Endothelial cell of umbilical vein (primary cell): ENCODE measurements around the gene PTPRF. TPM values are rescaled to one million over a fixed set of nuclear protein-coding genes. Genes with fewer than 3 reads are reported as not detected.

ENCODE experiments used
- BruUV-seq: library from RNA; stranded (reverse); fragments of 400-500 nt; replicated peaks from 2 replicates; lab custom pipeline; 2021; lab: Mats Ljungman, UMichigan
- CTCF ChIA-PET: fragments of 300-600, 350-600 bp; sonication (Branson Sonifier 250); formaldehyde crosslinking; loops from one replicate; lab custom pipeline; 2021; ENCODE audit warnings: antibody characterized with exemption, inconsistent platforms; lab: Charles Lee
- POLR2A ChIA-PET: fragments of 300-600, 350-600 bp; sonication (Branson Sonifier 250); formaldehyde crosslinking; loops from one replicate; lab custom pipeline; 2021; ENCODE audit warnings: antibody characterized with exemption, inconsistent platforms; lab: Charles Lee
- DNase-seq: peaks from one replicate; pipeline ENCODE4 v3.0.0-alpha.2; 2011; ENCODE audit warnings: low read depth, low spot score
- FAIRE-seq: peaks from 2 replicates; lab custom pipeline; 2011; peaks lifted over from hg19 to GRCh38; lab: Jason Lieb, UNC
- H2AFZ ChIP-seq: 2 replicates; pipeline ENCODE4 v1.6.0; 2012; ENCODE audit warnings: low read depth, low read length, control low read depth, inconsistent platforms
- H3K27ac ChIP-seq: 2 replicates; pipeline ENCODE4 v1.5.1; 2011; ENCODE audit warnings: low read depth, mild to moderate bottlenecking, control low read depth, low read length, moderate library complexity; ENCODE audit not compliant: insufficient read depth
- H3K27me3 ChIP-seq, 2 experiments: 2 replicates each; pipeline versions ENCODE4 v1.6.0 to v1.6.1; 2011; ENCODE audit warnings: low read length in 2 of 2, mixed read lengths in 1 of 2; ENCODE audit not compliant: control insufficient read depth in 2 of 2, insufficient read depth in 2 of 2
- H3K36me3 ChIP-seq, 2 experiments: 2 replicates in 1 of 2; 3 replicates in 1 of 2; pipeline ENCODE4 v1.5.1; 2011; ENCODE audit warnings: low read length in 2 of 2, mild to moderate bottlenecking in 1 of 2, moderate library complexity in 1 of 2; ENCODE audit not compliant: control insufficient read depth in 2 of 2, insufficient read depth in 2 of 2; ENCODE audit errors: extremely low read depth in 1 of 2
- H3K4me1 ChIP-seq: 3 replicates; pipeline ENCODE4 v1.5.1; 2011; ENCODE audit warnings: mild to moderate bottlenecking, low read length; ENCODE audit not compliant: control insufficient read depth, insufficient read depth; ENCODE audit errors: extremely low read depth
- H3K4me2 ChIP-seq: 2 replicates; pipeline ENCODE4 v1.6.1; 2011; ENCODE audit warnings: low read length, control low read depth, mixed read lengths; ENCODE audit not compliant: insufficient read depth
- H3K4me3 ChIP-seq, 3 experiments: fragments of 200-600 bp in 1 of 3; sonication (generic), shearing (Covaris generic) in 1 of 3; replicated peaks in 1 of 3; 2 replicates each; pipeline ENCODE4 v1.5.1; 2011 to 2016; ENCODE audit warnings: control low read depth in 3 of 3, low read length in 3 of 3, mild to moderate bottlenecking in 2 of 3, inconsistent platforms in 1 of 3, low read depth in 1 of 3, moderate library complexity in 1 of 3; ENCODE audit not compliant: insufficient read depth in 1 of 3
- H3K79me2 ChIP-seq: 2 replicates; pipeline ENCODE4 v1.6.0; 2012; ENCODE audit warnings: low read length, inconsistent platforms; ENCODE audit not compliant: control insufficient read depth, insufficient read depth
- H3K9ac ChIP-seq: replicated peaks from 2 replicates; pipeline ENCODE3; 2011; ENCODE audit warnings: low read length, control low read depth; ENCODE audit not compliant: insufficient read depth; ENCODE audit errors: extremely low read depth
- H3K9me1 ChIP-seq: replicated peaks from 3 replicates; pipeline ENCODE4 v1.6.0; 2011; ENCODE audit warnings: mild to moderate bottlenecking, low read length; ENCODE audit not compliant: control insufficient read depth, insufficient read depth; ENCODE audit errors: extremely low read depth
- H3K9me3 ChIP-seq: replicated peaks from 2 replicates; pipeline ENCODE4 v1.5.1; 2012; ENCODE audit warnings: low read length, inconsistent platforms; ENCODE audit not compliant: control insufficient read depth, insufficient read depth
- H4K20me1 ChIP-seq: replicated peaks from 2 replicates; pipeline ENCODE3; 2011; ENCODE audit warnings: mild to moderate bottlenecking, low read length; ENCODE audit not compliant: control insufficient read depth, insufficient read depth; ENCODE audit errors: extremely low read depth
- CTCF ChIP-seq, 2 donors: IDR thresholded peaks; 1 replicate in 1 of 2; 2 replicates in 1 of 2; pipeline ENCODE4 v1.5.1; 2011; ENCODE audit warnings: low read length in 2 of 2, mild to moderate bottlenecking in 2 of 2, moderate library complexity in 2 of 2, control low read depth in 1 of 2, inconsistent platforms in 1 of 2, low read depth in 1 of 2; ENCODE audit not compliant: insufficient read depth in 1 of 2; ENCODE audit errors: extremely low read depth in 1 of 2
- EZH2 ChIP-seq: IDR thresholded peaks from 2 replicates; pipeline ENCODE4 v1.6.1; 2012; ENCODE audit warnings: borderline replicate concordance, low read depth, mild to moderate bottlenecking, moderate library complexity, low read length, inconsistent platforms; ENCODE audit not compliant: severe bottlenecking
- FOS ChIP-seq: IDR thresholded peaks from 2 replicates; pipeline ENCODE4 v1.6.1; 2011; ENCODE audit warnings: mild to moderate bottlenecking, low read length, moderate library complexity, borderline replicate concordance; ENCODE audit not compliant: insufficient read depth
- GATA2 ChIP-seq: IDR thresholded peaks from 2 replicates; pipeline ENCODE4 v1.7.0; 2011; ENCODE audit warnings: low read depth, mild to moderate bottlenecking, moderate library complexity, mixed read lengths, low read length; ENCODE audit not compliant: insufficient read length, insufficient read depth
- JUN ChIP-seq: IDR thresholded peaks from 2 replicates; pipeline ENCODE4 v1.6.1; 2011; ENCODE audit warnings: borderline replicate concordance, low read depth; ENCODE audit not compliant: insufficient read length, insufficient read depth
- MAX ChIP-seq: IDR thresholded peaks from 2 replicates; pipeline ENCODE4 v1.6.1; 2011; ENCODE audit not compliant: insufficient read depth, insufficient read length
- MYC ChIP-seq: IDR thresholded peaks from one replicate; pipeline ENCODE4 v1.6.1; 2011; ENCODE audit warnings: mild to moderate bottlenecking, low read depth, low read length
- POLR2A ChIP-seq: IDR thresholded peaks from 2 replicates; pipeline ENCODE4 v1.6.1; 2012; ENCODE audit warnings: low read depth, mild to moderate bottlenecking, control low read depth, low read length
- POLR2AphosphoS5 ChIP-seq: IDR thresholded peaks from 2 replicates; pipeline ENCODE4 v1.6.1; 2012; ENCODE audit warnings: low read depth, mild to moderate bottlenecking, control low read depth, low read length, moderate library complexity; ENCODE audit not compliant: insufficient read depth
- dilution Hi-C: fragments of 300-500 bp; cut with MboI; formaldehyde crosslinking; loops from one replicate; pipeline ENCODE4 v1.15.0; 2019; ENCODE audit warnings: low sequenced_read_pairs; ENCODE audit not compliant: extremely low pct_ligation_motif_present
- intact Hi-C: fragments of 100-400 bp; cut with micrococcal nuclease; formaldehyde crosslinking; loops from one replicate; pipeline ENCODE4 v1.10.0; 2022
- polyA plus RNA-seq, 4 experiments: library from polyadenylated mRNA; depleted of rRNA in 3 of 4; stranded (reverse) in 3 of 4; unstranded in 1 of 4; fragments of >200 nt; gene quantifications; 2 replicates each; pipeline versions ENCODE4 v1.2.1 to v1.2.3, GENCODE V29; 2011 to 2012; ENCODE audit warnings: missing spikeins in 1 of 4
- total RNA-seq: library from RNA; stranded (reverse); gene quantifications from 2 replicates; pipeline ENCODE4 v1.2.3, GENCODE V29; 2021

Gene PTPRF
- total and polyA plus RNA-seq, 2 donors (not counting 3 experiments of a cell fraction or from before 2014, with no cell fraction given): 217 to 338 TPM

- Histone ChIP-seq H3K9me3 (no peaks in the 10 kb centered on the region), H3K4me1 (no peaks in the 10 kb centered on the region), H3K27me3 (no peaks in the 10 kb centered on the region), H3K4me3 (no peak overlapping the region), H3K36me3 (no peaks in the 10 kb centered on the region), H4K20me1 (no peaks in the 10 kb centered on the region), H3K27ac (no peak overlapping the region), H3K79me2 (no peaks in the 10 kb centered on the region), H3K9me1 (no peaks in the 10 kb centered on the region), H2AFZ (no peak overlapping the region), H3K9ac (no peak overlapping the region), H3K4me2 (no peak overlapping the region)
- CTCF ChIA-PET: no interaction called here
- TF ChIP-seq JUN (no peak), CTCF (IDR thresholded peaks at IDR 0.05; ENCODE audit: extremely low read depth in 1 of 2, insufficient read depth in 1 of 2, low read depth in 1 of 2, low read length in 2 of 2) (no peak), POLR2A (no peak), MAX (no peak), POLR2AphosphoS5 (no peak), EZH2 (no peak), FOS (no peak), MYC (no peak), GATA2 (no peak)
- intact Hi-C loops: no loop called here
- no TSS peak for BruUV-seq
- DNase-seq: no peak
- FAIRE-seq: no peak
- POLR2A ChIA-PET: no interaction called here
- dilution Hi-C loops: no loop called here
Measured at GRCh38 chr1:43509740-43510375, 20.8 kb upstream of the PTPRF start.
